CD8-positive, alpha-beta memory T cell (primary cell): ENCODE measurements around the gene BFSP1. TPM values are rescaled to one million over a fixed set of nuclear protein-coding genes. Genes with fewer than 3 reads are reported as not detected.

ENCODE experiments used
- CTCF ChIA-PET: fragments of 350-600 bp; sonication (Branson Sonifier 250); formaldehyde crosslinking; loops from one replicate; lab custom pipeline; 2021; ENCODE audit warnings: antibody characterized with exemption; lab: Charles Lee
- POLR2A ChIA-PET: fragments of 350-600 bp; sonication (Branson Sonifier 250); formaldehyde crosslinking; loops from one replicate; lab custom pipeline; 2021; ENCODE audit warnings: antibody characterized with exemption; lab: Charles Lee
- DNase-seq, 5 donors: peaks; one replicate each; pipeline versions ENCODE4 v3.0.0 to v3.0.0-alpha.2; 2020 to 2022; ENCODE audit warnings: mixed read lengths in 1 of 5
- H3K27ac ChIP-seq: one replicate; pipeline ENCODE4 v1.7.0; 2013; ENCODE audit warnings: low read depth, mild to moderate bottlenecking, low read length, moderate library complexity
- H3K27me3 ChIP-seq: 2 replicates; pipeline ENCODE4 v1.7.0; 2013; ENCODE audit warnings: low read length, mild to moderate bottlenecking; ENCODE audit not compliant: insufficient read depth, poor library complexity, severe bottlenecking
- H3K36me3 ChIP-seq: 2 replicates; pipeline ENCODE4 v1.7.0; 2013; ENCODE audit warnings: mild to moderate bottlenecking, low read length, moderate library complexity; ENCODE audit not compliant: insufficient read depth
- H3K4me1 ChIP-seq: 2 replicates; pipeline ENCODE4 v1.7.0; 2013; ENCODE audit warnings: mild to moderate bottlenecking, low read length, moderate library complexity; ENCODE audit not compliant: insufficient read depth
- H3K4me3 ChIP-seq: 2 replicates; pipeline ENCODE4 v1.7.0; 2013; ENCODE audit warnings: mild to moderate bottlenecking, low read length
- H3K9me3 ChIP-seq: 2 replicates; pipeline ENCODE4 v1.7.0; 2013; ENCODE audit warnings: mild to moderate bottlenecking, low read length
- H3K27ac Mint-ChIP-seq, 8 donors: one replicate each; pipeline ENCODE4 v1.8.0; 2020 to 2021; ENCODE audit warnings: mixed read lengths in 8 of 8, mild to moderate bottlenecking in 6 of 8, inconsistent platforms in 3 of 8, moderate library complexity in 3 of 8
- H3K27me3 Mint-ChIP-seq, 2 donors: one replicate each; pipeline ENCODE4 v1.8.0; 2020 to 2021; ENCODE audit warnings: mixed read lengths in 2 of 2, mild to moderate bottlenecking in 1 of 2, moderate library complexity in 1 of 2
- H3K36me3 Mint-ChIP-seq, 3 donors: one replicate each; pipeline ENCODE4 v1.8.0; 2020 to 2021; ENCODE audit warnings: mixed read lengths in 3 of 3, inconsistent platforms in 1 of 3, mild to moderate bottlenecking in 1 of 3
- H3K4me1 Mint-ChIP-seq, 3 donors: one replicate each; pipeline ENCODE4 v1.8.0; 2020 to 2021; ENCODE audit warnings: mixed read lengths in 3 of 3, inconsistent platforms in 1 of 3, mild to moderate bottlenecking in 1 of 3
- H3K4me3 Mint-ChIP-seq, 7 donors: one replicate each; pipeline ENCODE4 v1.8.0; 2020 to 2021; ENCODE audit warnings: mixed read lengths in 7 of 7, mild to moderate bottlenecking in 6 of 7, moderate library complexity in 4 of 7, inconsistent platforms in 2 of 7
- H3K9me3 Mint-ChIP-seq, 5 donors: one replicate each; pipeline ENCODE4 v1.8.0; 2020 to 2022; ENCODE audit warnings: mixed read lengths in 5 of 5, mild to moderate bottlenecking in 3 of 5, moderate library complexity in 2 of 5, inconsistent platforms in 1 of 5
- polyA plus RNA-seq: library from polyadenylated mRNA; unstranded; fragments of 300-500 nt; fragmentation: Illumina TruSeq; gene quantifications from one replicate; pipeline ENCODE4 v1.2.3, GENCODE V29; 2021
- total RNA-seq, 2 experiments: library from RNA; stranded (reverse); gene quantifications; one replicate each; pipeline ENCODE4 v1.2.3, GENCODE V29; 2021

The BFSP1 gene
- total and polyA plus RNA-seq, 3 experiments from 2014 or later: 0.24 to 1.8 (median 0.26) TPM

DNA sequence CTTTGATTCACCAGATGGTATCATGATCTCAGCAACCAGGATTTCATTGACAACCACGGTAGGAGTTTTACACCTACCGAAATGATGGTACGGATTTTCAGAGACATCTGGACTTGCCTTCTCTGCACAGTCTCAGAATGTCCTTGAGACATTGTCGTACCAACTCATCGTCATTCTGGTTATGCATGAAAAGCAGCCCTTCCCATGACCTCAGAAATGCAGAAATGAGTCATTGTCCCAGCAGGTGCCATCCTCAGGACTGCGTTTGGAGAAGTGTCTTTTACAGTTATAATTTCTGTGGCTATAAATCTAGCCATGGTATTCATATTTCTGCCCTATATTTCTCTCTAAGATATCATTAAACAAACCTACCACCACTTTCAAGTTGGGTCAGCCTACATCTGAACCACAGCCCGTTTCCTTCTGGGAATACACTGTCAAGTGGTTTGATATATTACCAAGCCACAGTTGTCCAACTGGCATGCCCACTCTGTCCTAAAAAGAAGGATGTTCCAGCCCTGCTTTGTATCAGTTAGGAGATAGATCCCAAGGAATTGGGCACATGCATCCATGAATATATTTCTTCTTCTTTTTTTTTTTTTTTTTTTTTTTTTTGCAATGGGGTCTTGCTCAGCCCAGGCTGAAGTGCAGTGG is 7.5 kb upstream of the BFSP1 start:
- no peak overlapping the region for H3K4me3 Mint-ChIP-seq
- no peak overlapping the region for H3K27ac Mint-ChIP-seq
- no peaks in the 10 kb centered on the region for H3K9me3 Mint-ChIP-seq
- H3K27me3 Mint-ChIP-seq: peaks cover 16 to 47% of the 10 kb centered on the region in 2 donors
- peaks cover 3 to 8% (median 6%) of the 10 kb centered on the region in 3 donors for H3K4me1 Mint-ChIP-seq
- Histone ChIP-seq H3K27me3 (peaks cover 8% of the 10 kb centered on the region), H3K4me3 (no peak overlapping the region), H3K4me1 (peaks cover 7% of the 10 kb centered on the region), H3K36me3 (no peaks in the 10 kb centered on the region), H3K9me3 (no peaks in the 10 kb centered on the region), H3K27ac (no peak overlapping the region)
- DNase-seq: no peak
- ChIA-PET CTCF (interaction anchor here (1.5 to 1.7 kb wide), 2 partner anchors 33 to 79 kb away, joined by 7 read pairs; no protein-coding TSS in a partner anchor), POLR2A (no interaction called here)
- H3K36me3 Mint-ChIP-seq: no peaks in the 10 kb centered on the region

DNA sequence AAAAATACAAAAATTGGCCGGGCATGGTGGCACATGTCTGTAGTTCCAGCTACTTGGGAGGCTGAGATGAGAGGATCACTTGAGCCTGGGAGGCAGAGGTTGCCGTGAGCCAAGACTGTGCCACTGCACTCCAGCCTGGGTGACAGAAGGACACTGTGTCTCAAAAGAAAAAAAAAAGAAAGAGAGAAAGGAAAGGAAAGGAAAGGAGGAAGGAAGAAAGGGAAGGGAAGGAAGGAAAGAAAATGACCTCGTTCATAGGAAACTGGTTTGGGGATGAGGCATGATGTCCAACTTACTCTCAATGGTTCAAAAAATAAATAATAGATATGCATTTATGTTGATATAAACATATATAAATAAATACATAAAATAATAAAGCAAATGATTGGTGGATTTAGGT is 6.8 kb upstream of the BFSP1 start:
- Histone ChIP-seq H3K9me3 (no peaks in the 10 kb centered on the region), H3K4me1 (peaks cover 7% of the 10 kb centered on the region), H3K27me3 (peaks cover 8% of the 10 kb centered on the region), H3K36me3 (no peaks in the 10 kb centered on the region), H3K27ac (no peak overlapping the region), H3K4me3 (no peak overlapping the region)
- ChIA-PET POLR2A (no interaction called here), CTCF (interaction anchor here (1.0 to 2.1 kb wide), 4 partner anchors 33 to 986 kb away, joined by 3 to 19 read pairs (median 8); no protein-coding TSS in a partner anchor)
- no peaks in the 10 kb centered on the region for H3K9me3 Mint-ChIP-seq
- H3K36me3 Mint-ChIP-seq: no peaks in the 10 kb centered on the region
- DNase-seq: no peak
- H3K27ac Mint-ChIP-seq: no peak overlapping the region
- H3K4me3 Mint-ChIP-seq: no peak overlapping the region
- peaks cover 15 to 40% of the 10 kb centered on the region in 2 donors for H3K27me3 Mint-ChIP-seq
- H3K4me1 Mint-ChIP-seq: peaks cover 6 to 13% (median 6%) of the 10 kb centered on the region in 3 donors

DNA sequence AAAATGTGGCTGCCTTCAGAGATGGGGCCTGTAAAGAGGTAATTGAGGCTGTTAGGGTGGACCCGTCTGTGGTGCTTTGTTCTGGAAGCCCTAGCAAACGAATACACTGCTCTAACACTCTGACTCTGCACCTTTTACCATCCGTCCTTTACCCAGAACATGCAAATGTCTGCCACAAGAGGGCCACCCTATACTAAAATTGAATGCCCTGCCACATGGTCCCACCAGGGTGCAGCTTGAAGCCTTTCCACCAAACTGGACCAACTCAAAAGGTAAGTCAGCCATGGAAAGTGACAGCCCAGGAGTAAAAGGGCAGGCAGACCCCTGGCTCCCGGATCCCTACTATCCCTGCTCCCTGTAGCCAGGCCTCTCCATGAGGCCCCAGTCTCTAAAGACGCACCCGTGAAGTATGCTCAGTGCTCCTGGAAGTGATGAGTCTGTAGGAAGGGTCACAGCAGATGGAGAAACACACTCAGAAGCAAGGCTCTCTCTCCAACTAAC is 5.8 kb upstream of the BFSP1 start:
- Mint-ChIP-seq H3K27me3 (peaks cover 15 to 37% of the 10 kb centered on the region in 2 donors), H3K4me1 (peaks cover 6 to 13% (median 6%) of the 10 kb centered on the region in 3 donors), H3K36me3 (no peaks in the 10 kb centered on the region), H3K4me3 (no peak overlapping the region), H3K9me3 (no peaks in the 10 kb centered on the region), H3K27ac (peak overlapping the region in 2 of 8 donors; percentile 24 to 73)
- H3K27me3 ChIP-seq: peaks cover 8% of the 10 kb centered on the region
- H3K4me3 ChIP-seq: no peak overlapping the region
- H3K27ac ChIP-seq: no peak overlapping the region
- peaks cover 7% of the 10 kb centered on the region for H3K4me1 ChIP-seq
- ChIA-PET POLR2A (interaction anchor here (1.0 kb wide), 1 partner anchor 32 kb away, joined by 3 read pairs; no protein-coding TSS in a partner anchor), CTCF (interaction anchor here (0.6 to 2.1 kb wide), 21 partner anchors 10 to 987 kb away, joined by 3 to 19 read pairs (median 4); partner anchors contain the start of genes DSTN and RRBP1)
- no peaks in the 10 kb centered on the region for H3K36me3 ChIP-seq
- no peaks in the 10 kb centered on the region for H3K9me3 ChIP-seq
- peak; percentile 43 to 75 (median 60) for DNase-seq

DNA sequence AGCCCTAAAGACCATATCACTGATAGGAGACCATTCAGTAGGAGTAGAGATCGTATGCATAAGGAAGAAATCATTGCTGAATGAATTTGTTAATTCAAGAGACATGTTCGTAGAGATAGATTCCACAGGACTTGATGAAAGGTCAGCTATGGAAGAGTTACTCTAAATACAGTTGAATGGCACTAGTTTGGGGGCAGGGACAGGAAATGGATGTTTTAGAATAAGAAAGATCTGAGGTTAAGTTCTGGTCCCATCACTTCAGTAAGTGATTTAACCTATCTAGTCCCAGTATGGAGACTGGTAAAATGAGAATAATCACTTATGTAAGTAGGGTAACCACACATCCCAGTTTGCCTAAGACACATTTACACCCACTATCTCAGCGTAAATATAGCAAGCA is 2.9 kb upstream of the BFSP1 start:
- Histone ChIP-seq H3K9me3 (no peaks in the 10 kb centered on the region), H3K36me3 (no peaks in the 10 kb centered on the region), H3K4me1 (peaks cover 11% of the 10 kb centered on the region), H3K27ac (no peak overlapping the region), H3K4me3 (no peak overlapping the region), H3K27me3 (peaks cover 8% of the 10 kb centered on the region)
- Mint-ChIP-seq H3K27me3 (peaks cover 10 to 30% of the 10 kb centered on the region in 2 donors), H3K4me1 (peaks cover 18 to 26% (median 18%) of the 10 kb centered on the region in 3 donors), H3K4me3 (no peak overlapping the region), H3K27ac (no peak overlapping the region), H3K36me3 (no peaks in the 10 kb centered on the region), H3K9me3 (no peaks in the 10 kb centered on the region)
- ChIA-PET CTCF (interaction anchor here (1.3 kb wide), 1 partner anchor 149 kb away, joined by 3 read pairs; no protein-coding TSS in a partner anchor), POLR2A (no interaction called here)
- DNase-seq: no peak

DNA sequence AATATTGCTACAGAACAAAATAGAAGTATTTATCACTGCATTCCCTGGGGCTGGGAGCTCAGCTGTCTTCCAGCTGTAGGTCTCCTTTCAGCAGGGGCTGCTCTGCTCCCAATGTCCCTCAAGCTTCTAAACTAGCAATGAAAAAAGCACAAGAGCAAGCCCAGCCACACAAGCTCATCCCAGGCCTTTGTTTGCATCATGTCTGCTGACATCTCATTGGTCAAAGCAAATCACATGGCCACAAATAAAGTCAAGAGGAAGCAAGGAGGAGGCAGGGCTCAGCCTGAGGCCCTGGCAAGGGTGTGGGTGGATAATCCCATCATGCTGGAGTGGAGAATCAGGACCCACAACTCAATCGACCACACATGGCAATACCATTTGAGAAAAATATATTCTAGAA is 2.2 kb upstream of the BFSP1 start:
- H3K9me3 Mint-ChIP-seq: no peaks in the 10 kb centered on the region
- ChIA-PET POLR2A (no interaction called here), CTCF (interaction anchor here (1.3 to 1.7 kb wide), 2 partner anchors 28 to 149 kb away, joined by 3 to 8 read pairs; no protein-coding TSS in a partner anchor)
- Histone ChIP-seq H3K4me1 (peaks cover 11% of the 10 kb centered on the region), H3K27ac (no peak overlapping the region), H3K4me3 (no peak overlapping the region), H3K9me3 (no peaks in the 10 kb centered on the region), H3K27me3 (peaks cover 8% of the 10 kb centered on the region), H3K36me3 (no peaks in the 10 kb centered on the region)
- H3K4me3 Mint-ChIP-seq: peak overlapping the region in 1 of 7 donors; percentile 56
- no peak for DNase-seq
- H3K27ac Mint-ChIP-seq: no peak overlapping the region
- H3K4me1 Mint-ChIP-seq: peaks cover 18 to 26% (median 18%) of the 10 kb centered on the region in 3 donors
- H3K27me3 Mint-ChIP-seq: peaks cover 8 to 25% of the 10 kb centered on the region in 2 donors
- H3K36me3 Mint-ChIP-seq: no peaks in the 10 kb centered on the region

DNA sequence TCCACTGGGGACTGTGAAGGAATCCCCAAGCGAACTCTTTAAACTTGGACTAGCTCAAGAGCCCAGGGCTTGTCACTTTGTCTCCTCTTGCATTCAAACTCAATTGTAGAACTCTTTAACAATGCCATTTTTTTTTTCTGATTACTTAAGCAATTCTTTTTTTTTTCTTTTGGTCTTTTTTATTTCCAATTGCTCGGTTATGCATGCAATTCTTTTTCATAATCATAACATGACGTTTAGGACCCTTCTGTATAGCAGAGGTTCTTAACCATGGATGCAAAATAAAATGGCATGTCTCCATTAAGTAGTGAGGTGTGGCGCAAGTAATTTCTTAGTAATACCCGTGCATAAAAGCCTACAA is 466 bp upstream of the BFSP1 start:
- POLR2A ChIA-PET: interaction anchor here (0.7 to 1.5 kb wide), 3 partner anchors 39 to 976 kb away, joined by 3 to 6 read pairs (median 4); partner anchors contain the start of genes RRBP1 and SEC23B

DNA sequence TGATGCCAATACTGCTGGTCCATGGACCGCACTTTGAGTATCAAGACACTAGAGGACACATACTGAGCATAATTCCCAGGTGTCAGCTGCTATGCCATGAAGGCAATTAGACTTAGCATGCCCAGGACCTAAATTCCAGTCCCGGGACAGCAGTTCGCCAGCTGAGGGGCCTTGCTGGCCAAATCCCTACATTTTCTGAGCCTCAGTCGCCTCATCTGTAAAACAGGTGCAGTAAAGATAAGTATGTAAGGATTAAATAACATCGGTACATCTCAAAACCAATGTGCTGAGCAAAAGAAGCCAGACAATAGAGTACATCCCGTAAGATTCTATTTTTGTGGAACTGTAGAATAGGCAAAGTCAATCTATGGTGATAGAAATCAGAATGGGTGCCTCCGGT is 1.0 kb downstream of the BFSP1 start:
- Histone ChIP-seq H3K27me3 (no peaks in the 10 kb centered on the region), H3K27ac (no peak overlapping the region), H3K9me3 (no peaks in the 10 kb centered on the region), H3K36me3 (no peaks in the 10 kb centered on the region), H3K4me3 (no peak overlapping the region), H3K4me1 (peaks cover 4% of the 10 kb centered on the region)
- Mint-ChIP-seq H3K36me3 (no peaks in the 10 kb centered on the region), H3K4me3 (peak overlapping the region; percentile 74 to 85 (median 76)), H3K27me3 (peaks cover 4 to 10% of the 10 kb centered on the region in 2 donors), H3K4me1 (peaks cover 11 to 21% (median 18%) of the 10 kb centered on the region in 3 donors), H3K9me3 (no peaks in the 10 kb centered on the region), H3K27ac (peak overlapping the region in 2 of 8 donors; percentile 38 to 47)
- POLR2A ChIA-PET: interaction anchor here (1.1 to 1.5 kb wide), 2 partner anchors 82 to 152 kb away, joined by 3 to 6 read pairs; partner anchors contain the start of gene RRBP1
- CTCF ChIA-PET: interaction anchor here (0.9 kb wide), 1 partner anchor 25 kb away, joined by 3 read pairs; no protein-coding TSS in a partner anchor
- DNase-seq: no peak

More for the DNA sequence above, 466 bp upstream of the BFSP1 start:
- Mint-ChIP-seq H3K27ac (peak overlapping the region in 5 of 8 donors; percentile 78 to 87 (median 81)), H3K36me3 (no peaks in the 10 kb centered on the region), H3K4me1 (peaks cover 12 to 21% (median 18%) of the 10 kb centered on the region in 3 donors), H3K4me3 (peak overlapping the region; percentile 83 to 95 (median 88)), H3K9me3 (no peaks in the 10 kb centered on the region), H3K27me3 (peaks cover 6 to 10% of the 10 kb centered on the region in 2 donors)
- no peak for DNase-seq
- Histone ChIP-seq H3K4me3 (peak overlapping the region; percentile 47), H3K27me3 (no peaks in the 10 kb centered on the region), H3K27ac (no peak overlapping the region), H3K9me3 (no peaks in the 10 kb centered on the region), H3K36me3 (no peaks in the 10 kb centered on the region), H3K4me1 (peaks cover 4% of the 10 kb centered on the region)
- CTCF ChIA-PET: interaction anchor here (1.2 kb wide), 2 partner anchors 27 to 84 kb away, joined by 3 to 6 read pairs; no protein-coding TSS in a partner anchor
